ENCODE results near the gene VPS37C.

The VPS37C gene

DNA sequence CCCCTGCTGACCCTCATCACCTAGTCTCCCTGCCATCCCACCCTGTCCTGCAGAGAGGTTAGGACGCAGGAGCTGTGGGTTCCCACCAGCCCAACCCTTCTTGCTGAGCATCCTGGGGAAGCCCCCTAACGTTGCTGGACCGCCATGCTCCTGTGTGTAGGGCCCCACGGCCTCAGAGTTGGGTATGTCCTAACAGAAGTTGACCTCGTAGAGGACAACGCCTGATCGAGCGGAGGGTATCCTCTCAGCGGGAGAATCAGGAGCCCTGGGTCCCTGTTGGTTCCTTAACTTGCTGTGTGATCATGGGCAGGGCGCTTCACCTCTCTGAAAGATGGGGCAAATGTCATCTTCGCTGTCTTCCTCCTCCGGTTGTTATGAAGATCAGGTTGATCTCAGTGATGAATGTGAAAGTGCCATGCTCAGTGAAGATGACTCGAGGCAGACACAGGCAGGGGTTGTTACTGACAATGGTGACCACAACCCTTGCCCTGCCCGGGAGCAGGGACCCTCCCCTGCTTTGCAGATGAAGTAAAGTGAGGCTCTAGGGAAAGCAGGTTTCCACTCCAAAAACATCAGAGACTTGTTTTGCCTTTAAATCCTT, 78.2 kb downstream of the VPS37C start:
- Histone ChIP-seq H3K9me3 (replicated peaks; ENCODE audit: insufficient read depth, low read length) (no peaks in the 10 kb centered on the region), H3F3A (ENCODE audit: insufficient read depth, low read length) (no peaks in the 10 kb centered on the region), H3K36me3 (replicated peaks; ENCODE audit: insufficient read depth, low read length) (no peaks in the 10 kb centered on the region), H4K20me1 (ENCODE audit: insufficient read depth, low read length) (no peaks in the 10 kb centered on the region), H2AFZ (ENCODE audit: low read length) (no peak overlapping the region), H3K9me2 (replicated peaks; ENCODE audit: insufficient read depth, low read length) (no peaks in the 10 kb centered on the region), H3K4me2 (ENCODE audit: low read depth, low read length) (no peak overlapping the region), H3K27ac (ENCODE audit: low read length) (no peak overlapping the region), H3K27me3 (replicated peaks; ENCODE audit: insufficient read depth, low read length) (no peaks in the 10 kb centered on the region), H3K4me3 (ENCODE audit: low read length) (no peak overlapping the region), H3K79me2 (ENCODE audit: low read length) (no peaks in the 10 kb centered on the region), H3K4me1 (ENCODE audit: low read length) (no peaks in the 10 kb centered on the region), H3K9ac (ENCODE audit: low read length) (no peak overlapping the region)
- TF ChIP-seq EZH2 (optimal IDR thresholded peaks at IDR 0.05; ENCODE audit: low read depth, low read length) (no peak), EZH2phosphoT487 (IDR thresholded peaks at IDR 0.05; ENCODE audit: low read length) (no peak)
- TF ChIP-seq, protein P1, sequence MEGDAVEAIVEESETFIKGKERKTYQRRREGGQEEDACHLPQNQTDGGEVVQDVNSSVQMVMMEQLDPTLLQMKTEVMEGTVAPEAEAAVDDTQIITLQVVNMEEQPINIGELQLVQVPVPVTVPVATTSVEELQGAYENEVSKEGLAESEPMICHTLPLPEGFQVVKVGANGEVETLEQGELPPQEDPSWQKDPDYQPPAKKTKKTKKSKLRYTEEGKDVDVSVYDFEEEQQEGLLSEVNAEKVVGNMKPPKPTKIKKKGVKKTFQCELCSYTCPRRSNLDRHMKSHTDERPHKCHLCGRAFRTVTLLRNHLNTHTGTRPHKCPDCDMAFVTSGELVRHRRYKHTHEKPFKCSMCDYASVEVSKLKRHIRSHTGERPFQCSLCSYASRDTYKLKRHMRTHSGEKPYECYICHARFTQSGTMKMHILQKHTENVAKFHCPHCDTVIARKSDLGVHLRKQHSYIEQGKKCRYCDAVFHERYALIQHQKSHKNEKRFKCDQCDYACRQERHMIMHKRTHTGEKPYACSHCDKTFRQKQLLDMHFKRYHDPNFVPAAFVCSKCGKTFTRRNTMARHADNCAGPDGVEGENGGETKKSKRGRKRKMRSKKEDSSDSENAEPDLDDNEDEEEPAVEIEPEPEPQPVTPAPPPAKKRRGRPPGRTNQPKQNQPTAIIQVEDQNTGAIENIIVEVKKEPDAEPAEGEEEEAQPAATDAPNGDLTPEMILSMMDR (IDR thresholded peaks at IDR 0.05; ENCODE audit: low read length): no peak
- no peak for DNase-seq

DNA sequence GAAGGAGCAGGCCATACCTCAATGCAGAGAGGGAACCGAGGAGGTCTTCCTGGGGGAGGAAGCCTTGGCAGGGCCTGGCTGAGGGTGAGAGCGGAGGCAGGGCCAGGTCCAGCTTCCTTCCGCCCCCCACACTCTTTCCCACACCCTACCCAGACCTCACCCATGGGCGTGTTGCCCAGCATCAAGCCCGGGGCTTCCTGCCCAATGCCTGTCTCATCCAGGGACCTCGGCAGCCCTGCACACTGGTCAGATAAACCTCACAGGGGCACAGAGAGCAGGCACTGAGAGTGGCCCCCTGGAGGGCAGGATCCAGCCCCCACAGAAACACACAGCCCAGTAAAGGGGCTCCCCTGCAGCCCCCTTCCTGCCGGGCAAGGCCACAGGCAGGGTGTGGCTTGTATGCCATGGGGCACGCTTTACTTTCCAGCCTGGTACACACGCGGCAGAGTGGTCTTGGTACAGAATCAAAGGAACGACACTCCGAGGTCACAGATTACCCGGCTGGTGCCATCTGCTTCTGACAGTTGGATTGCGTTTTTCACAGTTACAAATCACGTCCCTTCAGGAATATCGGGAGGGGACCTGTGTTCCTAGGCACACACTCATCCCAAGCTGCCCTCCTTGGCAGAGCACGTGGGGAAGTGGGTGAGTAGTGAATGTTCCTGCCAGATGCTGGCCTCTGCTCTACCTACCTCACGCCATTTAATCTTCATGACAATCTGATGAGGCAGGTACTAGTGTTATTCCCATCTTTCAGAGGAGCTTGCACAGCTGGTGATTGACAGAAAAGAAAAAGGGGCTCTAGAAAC, 79.0 kb downstream of the VPS37C start:
- H3K36me3 ChIP-seq (replicated peaks; ENCODE audit: insufficient read depth, low read length): no peaks in the 10 kb centered on the region
- no peaks in the 10 kb centered on the region for H3K9me3 ChIP-seq (replicated peaks; ENCODE audit: insufficient read depth, low read length)
- no peak overlapping the region for H3K27ac ChIP-seq (ENCODE audit: low read length)
- no peaks in the 10 kb centered on the region for H3K79me2 ChIP-seq (ENCODE audit: low read length)
- no peak overlapping the region for H3K4me3 ChIP-seq (ENCODE audit: low read length)
- no peaks in the 10 kb centered on the region for H3K4me1 ChIP-seq (ENCODE audit: low read length)
- no peaks in the 10 kb centered on the region for H3F3A ChIP-seq (ENCODE audit: insufficient read depth, low read length)
- H3K9ac ChIP-seq (ENCODE audit: low read length): no peak overlapping the region
- TF ChIP-seq EZH2phosphoT487 (IDR thresholded peaks at IDR 0.05; ENCODE audit: low read length) (no peak), EZH2 (optimal IDR thresholded peaks at IDR 0.05; ENCODE audit: low read depth, low read length) (no peak)
- TF ChIP-seq, protein P1 (IDR thresholded peaks at IDR 0.05; ENCODE audit: low read length): no peak
- no peak overlapping the region for H2AFZ ChIP-seq (ENCODE audit: low read length)
- no peaks in the 10 kb centered on the region for H4K20me1 ChIP-seq (ENCODE audit: insufficient read depth, low read length)
- DNase-seq: no peak
- H3K4me2 ChIP-seq (ENCODE audit: low read depth, low read length): no peak overlapping the region
- H3K9me2 ChIP-seq (replicated peaks; ENCODE audit: insufficient read depth, low read length): no peaks in the 10 kb centered on the region
- H3K27me3 ChIP-seq (replicated peaks; ENCODE audit: insufficient read depth, low read length): no peaks in the 10 kb centered on the region

DNA sequence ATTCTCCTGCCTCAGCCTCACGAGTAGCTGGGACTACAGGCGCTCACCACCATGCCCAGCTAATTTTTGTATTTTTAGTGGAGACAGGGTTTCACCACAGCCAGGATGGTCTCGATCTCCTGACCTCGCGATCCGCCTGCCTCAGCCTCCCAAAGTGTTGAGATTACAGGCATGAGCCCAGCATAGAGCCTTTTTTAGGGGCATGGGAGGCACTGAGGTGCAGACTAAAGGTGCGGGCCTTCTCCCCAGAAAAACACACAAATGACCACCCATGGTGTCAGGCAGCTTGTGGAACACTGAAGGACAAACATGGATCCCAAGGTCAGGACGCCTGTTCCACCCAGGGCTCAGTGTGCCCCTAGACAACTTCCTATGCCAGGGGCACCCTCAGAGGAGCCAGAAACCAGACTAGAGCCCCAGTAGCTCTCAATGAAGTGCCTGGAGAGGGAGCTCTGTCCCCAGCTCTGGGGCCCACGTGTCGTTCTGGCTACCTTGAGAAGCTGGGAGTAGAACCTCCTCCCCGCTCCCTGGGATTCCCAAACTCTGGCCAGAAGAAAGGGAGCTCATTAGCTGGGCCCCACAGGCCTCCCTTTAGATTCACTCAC, 80.1 kb downstream of the VPS37C start:
- Histone ChIP-seq H3K27ac (ENCODE audit: low read length) (no peak overlapping the region), H3K4me3 (ENCODE audit: low read length) (no peak overlapping the region), H3K9me3 (replicated peaks; ENCODE audit: insufficient read depth, low read length) (no peaks in the 10 kb centered on the region), H3K79me2 (ENCODE audit: low read length) (no peaks in the 10 kb centered on the region), H3K4me2 (ENCODE audit: low read depth, low read length) (no peak overlapping the region), H3K27me3 (replicated peaks; ENCODE audit: insufficient read depth, low read length) (no peaks in the 10 kb centered on the region), H4K20me1 (ENCODE audit: insufficient read depth, low read length) (no peaks in the 10 kb centered on the region), H2AFZ (ENCODE audit: low read length) (no peak overlapping the region), H3F3A (ENCODE audit: insufficient read depth, low read length) (no peaks in the 10 kb centered on the region), H3K36me3 (replicated peaks; ENCODE audit: insufficient read depth, low read length) (no peaks in the 10 kb centered on the region), H3K9me2 (replicated peaks; ENCODE audit: insufficient read depth, low read length) (no peaks in the 10 kb centered on the region), H3K9ac (ENCODE audit: low read length) (no peak overlapping the region), H3K4me1 (ENCODE audit: low read length) (no peaks in the 10 kb centered on the region)
- TF ChIP-seq, protein P1 (IDR thresholded peaks at IDR 0.05; ENCODE audit: low read length): no peak
- TF ChIP-seq EZH2phosphoT487 (IDR thresholded peaks at IDR 0.05; ENCODE audit: low read length) (no peak), EZH2 (optimal IDR thresholded peaks at IDR 0.05; ENCODE audit: low read depth, low read length) (no peak)
- no peak for DNase-seq
